ENCODE data around the gene SCRN1.
A peak's percentile ranks its signal among the peaks of the same experiment; 100 is the strongest.

Gene SCRN1

DNA sequence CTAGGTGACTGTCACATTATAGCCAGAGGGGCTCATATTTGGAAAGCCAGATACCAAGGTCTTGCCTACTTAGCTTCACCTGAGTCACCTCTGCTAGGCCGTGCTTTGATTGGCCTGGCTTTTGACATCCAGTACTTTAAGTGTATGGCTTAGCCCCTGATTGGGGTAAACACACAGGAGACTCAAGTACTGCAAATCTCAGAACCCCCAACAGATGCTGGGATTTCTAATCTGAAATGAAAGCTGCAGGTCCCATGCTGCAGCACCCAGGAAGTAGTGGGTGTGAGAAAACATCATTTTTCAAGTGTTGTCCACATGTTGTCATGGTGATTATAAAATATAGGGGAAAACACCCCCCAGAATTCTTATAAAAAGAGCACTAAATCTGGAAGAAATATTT, 107.1 kb downstream of the SCRN1 start:
- TF ChIP-seq, protein P1, sequence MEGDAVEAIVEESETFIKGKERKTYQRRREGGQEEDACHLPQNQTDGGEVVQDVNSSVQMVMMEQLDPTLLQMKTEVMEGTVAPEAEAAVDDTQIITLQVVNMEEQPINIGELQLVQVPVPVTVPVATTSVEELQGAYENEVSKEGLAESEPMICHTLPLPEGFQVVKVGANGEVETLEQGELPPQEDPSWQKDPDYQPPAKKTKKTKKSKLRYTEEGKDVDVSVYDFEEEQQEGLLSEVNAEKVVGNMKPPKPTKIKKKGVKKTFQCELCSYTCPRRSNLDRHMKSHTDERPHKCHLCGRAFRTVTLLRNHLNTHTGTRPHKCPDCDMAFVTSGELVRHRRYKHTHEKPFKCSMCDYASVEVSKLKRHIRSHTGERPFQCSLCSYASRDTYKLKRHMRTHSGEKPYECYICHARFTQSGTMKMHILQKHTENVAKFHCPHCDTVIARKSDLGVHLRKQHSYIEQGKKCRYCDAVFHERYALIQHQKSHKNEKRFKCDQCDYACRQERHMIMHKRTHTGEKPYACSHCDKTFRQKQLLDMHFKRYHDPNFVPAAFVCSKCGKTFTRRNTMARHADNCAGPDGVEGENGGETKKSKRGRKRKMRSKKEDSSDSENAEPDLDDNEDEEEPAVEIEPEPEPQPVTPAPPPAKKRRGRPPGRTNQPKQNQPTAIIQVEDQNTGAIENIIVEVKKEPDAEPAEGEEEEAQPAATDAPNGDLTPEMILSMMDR (IDR thresholded peaks at IDR 0.05; ENCODE audit: low read length, missing control alignments): no peak
- no peak overlapping the region for H3K4me3 ChIP-seq (replicated peaks; ENCODE audit: low read depth, low read length)
- DNase-seq (ENCODE audit: low read depth): no peak

DNA sequence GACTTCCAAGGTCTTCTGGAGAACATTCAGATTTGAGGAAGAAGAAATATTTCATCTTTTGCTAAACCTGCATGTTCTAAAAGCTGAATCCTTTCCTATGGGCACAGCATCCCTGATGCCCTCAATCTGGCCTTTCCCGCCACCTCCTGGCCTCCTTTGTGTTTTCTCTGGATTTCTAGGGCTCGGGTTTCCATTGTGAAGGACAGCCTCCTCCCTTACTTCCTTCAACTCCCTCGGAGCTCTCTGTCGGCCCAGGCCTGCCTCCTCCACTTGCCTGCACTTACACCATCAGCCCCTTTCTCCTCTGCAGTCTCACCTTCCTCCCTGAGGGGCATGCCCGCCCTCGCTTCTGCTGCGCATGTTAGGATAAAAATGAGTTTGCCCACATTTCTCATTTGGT, 107.9 kb downstream of the SCRN1 start:
- DNase-seq (ENCODE audit: low read depth): no peak
- TF ChIP-seq, protein P1 (IDR thresholded peaks at IDR 0.05; ENCODE audit: low read length, missing control alignments): no peak
- no peak overlapping the region for H3K4me3 ChIP-seq (replicated peaks; ENCODE audit: low read depth, low read length)

DNA sequence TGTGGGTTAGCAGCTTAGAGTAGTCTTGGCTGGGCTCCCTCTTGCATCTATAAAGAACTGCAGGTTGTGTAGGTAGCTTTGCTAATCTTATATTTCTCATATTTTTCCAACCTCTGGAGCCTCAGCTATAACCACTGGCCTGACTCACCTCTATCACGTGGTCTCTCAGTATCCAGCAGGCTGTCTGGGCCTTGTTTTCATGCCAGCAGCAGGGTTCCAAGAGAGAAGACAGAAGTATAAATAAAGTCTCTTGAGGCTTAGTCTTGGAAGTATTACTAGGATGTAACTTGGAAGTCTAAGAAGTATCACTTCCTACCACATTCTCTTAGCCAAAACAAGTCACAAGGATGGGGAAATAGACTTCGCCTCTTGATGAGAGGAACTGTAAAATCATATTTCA, 110.0 kb downstream of the SCRN1 start:
- TF ChIP-seq, protein P1 (IDR thresholded peaks at IDR 0.05; ENCODE audit: low read length, missing control alignments): no peak
- peak; percentile 56 for DNase-seq (ENCODE audit: low read depth)
- H3K4me3 ChIP-seq (replicated peaks; ENCODE audit: low read depth, low read length): no peak overlapping the region

DNA sequence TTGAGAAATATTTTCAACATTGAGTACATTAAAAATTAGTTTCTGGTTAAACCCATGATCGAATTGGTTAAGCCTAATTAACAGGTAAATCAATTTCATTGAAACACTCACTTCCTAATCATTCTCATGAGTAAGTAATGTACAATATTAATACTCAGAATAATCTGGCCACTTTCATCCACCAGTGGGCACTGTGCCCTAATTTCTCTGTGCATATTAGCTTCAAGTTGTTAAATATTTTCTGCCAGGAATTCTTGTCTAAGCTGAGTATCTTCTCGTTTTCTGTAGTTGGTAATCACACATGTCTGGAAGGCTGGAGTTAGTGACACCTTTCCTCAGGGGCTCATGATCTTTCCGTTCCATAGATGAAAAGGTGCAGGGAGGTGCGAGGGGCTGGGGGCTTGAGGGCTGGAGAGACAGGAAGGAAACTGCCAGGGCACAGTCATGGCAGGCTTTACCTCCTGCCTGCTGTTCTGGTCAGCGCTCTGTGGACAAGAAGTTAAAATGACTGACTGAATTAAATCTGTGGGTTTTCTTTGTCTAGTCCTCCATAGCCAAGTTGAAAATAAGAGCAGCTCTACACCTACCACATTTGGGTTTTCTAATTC, 111.4 kb downstream of the SCRN1 start:
- peak; percentile 66 for DNase-seq (ENCODE audit: low read depth)
- TF ChIP-seq, protein P1 (IDR thresholded peaks at IDR 0.05; ENCODE audit: low read length, missing control alignments): peak; percentile 68
- no peak overlapping the region for H3K4me3 ChIP-seq (replicated peaks; ENCODE audit: low read depth, low read length)

DNA sequence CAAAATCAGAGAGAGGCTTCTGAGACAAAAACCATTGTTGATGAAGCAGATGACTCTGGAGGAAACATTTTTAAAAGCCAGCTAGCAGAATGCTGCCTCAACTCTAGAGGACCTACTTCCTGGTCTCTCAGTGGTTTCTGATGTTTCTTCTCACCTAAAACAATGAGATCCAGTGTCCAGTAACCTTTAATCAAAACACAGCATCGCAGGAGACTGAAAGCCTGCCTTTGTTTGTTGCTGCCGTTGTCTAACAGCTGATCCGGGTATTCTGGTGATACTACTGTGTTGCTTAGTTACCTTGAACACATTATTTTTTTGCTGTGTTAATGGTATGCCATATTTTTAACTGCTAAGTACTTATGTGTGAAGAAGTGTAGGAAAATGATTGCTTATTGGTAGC, 112.4 kb downstream of the SCRN1 start:
- TF ChIP-seq, protein P1 (IDR thresholded peaks at IDR 0.05; ENCODE audit: low read length, missing control alignments): no peak
- peak; percentile 28 for DNase-seq (ENCODE audit: low read depth)
- H3K4me3 ChIP-seq (replicated peaks; ENCODE audit: low read depth, low read length): no peak overlapping the region

DNA sequence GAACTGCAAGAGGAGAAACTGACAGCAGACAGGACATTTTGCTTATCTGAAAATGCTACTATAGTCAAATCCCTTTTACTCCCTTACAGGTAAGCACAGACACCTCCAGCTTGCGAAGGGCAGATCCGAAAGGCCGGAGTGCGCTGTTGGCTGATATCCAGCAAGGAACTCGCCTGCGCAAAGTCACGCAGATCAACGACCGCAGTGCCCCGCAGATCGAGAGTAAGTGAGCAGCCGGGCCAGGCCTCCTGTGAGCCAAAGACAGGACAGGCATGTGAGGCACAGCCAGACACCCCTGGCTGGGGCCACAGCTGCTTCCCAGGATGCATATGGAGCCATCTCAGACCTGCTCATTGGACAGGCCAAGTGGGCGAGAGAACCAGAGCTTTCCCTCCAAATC, 113.9 kb downstream of the SCRN1 start:
- TF ChIP-seq, protein P1 (IDR thresholded peaks at IDR 0.05; ENCODE audit: low read length, missing control alignments): no peak
- no peak for DNase-seq (ENCODE audit: low read depth)
- no peak overlapping the region for H3K4me3 ChIP-seq (replicated peaks; ENCODE audit: low read depth, low read length)

DNA sequence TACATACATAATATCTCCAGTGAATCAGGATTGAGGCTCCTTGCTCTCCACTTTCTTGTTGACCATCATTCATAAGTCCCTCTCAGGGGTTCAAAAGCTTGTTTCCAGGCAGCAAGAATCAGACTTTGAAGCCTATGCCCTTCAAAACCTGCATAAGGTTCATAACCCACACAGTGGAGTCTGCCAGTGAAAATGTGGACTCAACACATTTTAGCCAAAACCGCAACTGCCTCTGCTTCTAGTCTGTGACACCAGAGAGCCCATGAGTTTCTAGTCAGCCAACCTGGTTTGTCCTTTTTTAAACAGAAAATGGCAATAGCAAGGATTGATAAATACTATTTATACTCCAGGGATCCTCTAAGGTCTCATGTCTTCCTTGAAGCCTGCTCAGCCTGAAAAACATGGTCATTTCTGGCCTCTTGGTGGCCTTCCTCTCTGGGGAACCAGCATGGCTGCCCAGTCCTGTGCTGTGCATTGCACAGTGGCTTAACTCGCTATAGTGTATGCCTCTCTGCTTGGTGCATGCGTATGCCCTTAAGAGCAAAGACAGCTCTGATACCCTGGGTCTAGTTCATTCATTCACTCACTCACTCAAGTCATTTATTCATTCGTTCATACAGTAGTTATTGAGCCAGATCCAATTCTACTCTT, 115.8 kb downstream of the SCRN1 start:
- H3K4me3 ChIP-seq (replicated peaks; ENCODE audit: low read depth, low read length): no peak overlapping the region
- TF ChIP-seq, protein P1 (IDR thresholded peaks at IDR 0.05; ENCODE audit: low read length, missing control alignments): no peak
- no peak for DNase-seq (ENCODE audit: low read depth)

Measured in fibroblast of pulmonary artery (primary cell).